SK-N-DZ (cell line): ENCODE measurements around the gene RNF141. TPM values are rescaled to one million over a fixed set of nuclear protein-coding genes. Genes with fewer than 3 reads are reported as not detected.

Experiments used
- DNase-seq: peaks from one replicate; pipeline ENCODE4 v3.0.0-alpha.2; 2015; ENCODE audit warnings: low spot score
- polyA plus RNA-seq, 2 experiments: library from polyadenylated mRNA; depleted of rRNA; stranded (reverse); fragments of >200 nt; gene quantifications; 2 replicates each; pipeline ENCODE4 v1.2.3, GENCODE V29; 2014

RNF141 gene
- polyA plus RNA-seq (2014; cell fraction: cytosol; rRNA removed), result 23.2 and 29.4 TPM in 2 replicates
- 9.9 and 11.9 TPM in 2 replicates for polyA plus RNA-seq (2014; cell fraction: nucleus; rRNA removed)

- peak; percentile 94 for DNase-seq
Observed at GRCh38 chr11:10540915-10541560, at the start of gene RNF141. Gene RNF141, minus strand, starts transcription at chr11:10541187. Its CDS starts 7,029 bp downstream, at chr11:10534158.

- no peak for DNase-seq
Observed at GRCh38 chr11:10590218-10590915, 49.4 kb upstream of the RNF141 start.

- DNase-seq, result no peak
Observed at GRCh38 chr11:10588904-10589303, 47.9 kb upstream of the RNF141 start.

- no peak for DNase-seq
Observed at GRCh38 chr11:10587995-10588394, 47.0 kb upstream of the RNF141 start.

GRCh38 chr11:10587388-10587787, 46.4 kb upstream of the RNF141 start:
- DNase-seq, result no peak

GRCh38 chr11:10584071-10584501, 43.1 kb upstream of the RNF141 start:
- no peak for DNase-seq

- no peak for DNase-seq
Observed at GRCh38 chr11:10581481-10582019, 40.6 kb upstream of the RNF141 start.

GRCh38 chr11:10580623-10581022, 39.6 kb upstream of the RNF141 start:
- DNase-seq, result no peak

- DNase-seq, result no peak
Observed at GRCh38 chr11:10579700-10580099, 38.7 kb upstream of the RNF141 start.

GRCh38 chr11:10576035-10576398, 35.0 kb upstream of the RNF141 start:
- DNase-seq, result no peak

- DNase-seq, result no peak
Observed at GRCh38 chr11:10575346-10576034, 34.5 kb upstream of the RNF141 start.

- no peak for DNase-seq
Observed at GRCh38 chr11:10573556-10573955, 32.6 kb upstream of the RNF141 start.

- no peak for DNase-seq
Observed at GRCh38 chr11:10573028-10573427, 32.0 kb upstream of the RNF141 start.

GRCh38 chr11:10572533-10572932, 31.5 kb upstream of the RNF141 start:
- DNase-seq, result no peak

- DNase-seq, result no peak
Observed at GRCh38 chr11:10568486-10568941, 27.5 kb upstream of the RNF141 start, which contains the start of gene LYVE1. Gene LYVE1, minus strand, starts transcription at chr11:10568665. Its CDS starts 133 bp downstream, at chr11:10568532.

GRCh38 chr11:10567446-10567845, 26.5 kb upstream of the RNF141 start:
- DNase-seq, result no peak

GRCh38 chr11:10566257-10566957, 25.4 kb upstream of the RNF141 start:
- no peak for DNase-seq

GRCh38 chr11:10565493-10565892, 24.5 kb upstream of the RNF141 start:
- no peak for DNase-seq

- no peak for DNase-seq
Observed at GRCh38 chr11:10564696-10565318, 23.8 kb upstream of the RNF141 start.

- no peak for DNase-seq
Observed at GRCh38 chr11:10564030-10564429, 23.0 kb upstream of the RNF141 start.

- no peak for DNase-seq
Observed at GRCh38 chr11:10561947-10562346, 21.0 kb upstream of the RNF141 start.
